Stomach (tissue), 4 donors: ENCODE data around the gene ACTL7B.

Experiments
- EP300 ChIP-seq: sonication (generic); formaldehyde crosslinking; IDR thresholded peaks from one replicate; pipeline ENCODE4 v1.6.1; 2017; ENCODE audit warnings: antibody characterized with exemption
- TF ChIP-seq, protein P1 (sequence below), 7 experiments: fragments of 450-650 bp in 4 of 7; fragments of 200-600 bp in 3 of 7; sonication (generic) in 3 of 7; IDR thresholded peaks; one replicate each; pipeline ENCODE4 v1.5.1; 2016 to 2019; ENCODE audit warnings: antibody characterized with exemption in 7 of 7, control low read depth in 2 of 7, mild to moderate bottlenecking in 1 of 7

DNA sequence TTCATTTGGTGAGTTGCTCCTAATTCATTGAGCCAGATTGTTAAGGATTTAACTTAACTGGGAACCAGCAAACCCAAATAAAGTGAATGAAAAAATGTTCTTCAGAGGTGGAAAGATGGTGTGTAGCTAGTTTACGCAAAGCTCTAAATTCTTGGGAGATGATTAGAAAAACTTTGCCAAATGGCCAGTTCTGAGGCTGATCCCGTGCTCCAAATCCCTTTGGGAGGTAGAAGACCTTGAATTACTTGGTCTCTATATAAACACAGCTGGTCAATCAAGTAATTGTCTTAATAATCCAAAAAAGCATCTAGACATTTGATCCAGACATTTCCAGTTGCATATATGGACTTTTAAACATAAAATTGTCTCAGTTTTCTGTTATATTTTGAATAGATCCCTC is 11.4 kb downstream of the ACTL7B start:
- TF ChIP-seq, protein P1, sequence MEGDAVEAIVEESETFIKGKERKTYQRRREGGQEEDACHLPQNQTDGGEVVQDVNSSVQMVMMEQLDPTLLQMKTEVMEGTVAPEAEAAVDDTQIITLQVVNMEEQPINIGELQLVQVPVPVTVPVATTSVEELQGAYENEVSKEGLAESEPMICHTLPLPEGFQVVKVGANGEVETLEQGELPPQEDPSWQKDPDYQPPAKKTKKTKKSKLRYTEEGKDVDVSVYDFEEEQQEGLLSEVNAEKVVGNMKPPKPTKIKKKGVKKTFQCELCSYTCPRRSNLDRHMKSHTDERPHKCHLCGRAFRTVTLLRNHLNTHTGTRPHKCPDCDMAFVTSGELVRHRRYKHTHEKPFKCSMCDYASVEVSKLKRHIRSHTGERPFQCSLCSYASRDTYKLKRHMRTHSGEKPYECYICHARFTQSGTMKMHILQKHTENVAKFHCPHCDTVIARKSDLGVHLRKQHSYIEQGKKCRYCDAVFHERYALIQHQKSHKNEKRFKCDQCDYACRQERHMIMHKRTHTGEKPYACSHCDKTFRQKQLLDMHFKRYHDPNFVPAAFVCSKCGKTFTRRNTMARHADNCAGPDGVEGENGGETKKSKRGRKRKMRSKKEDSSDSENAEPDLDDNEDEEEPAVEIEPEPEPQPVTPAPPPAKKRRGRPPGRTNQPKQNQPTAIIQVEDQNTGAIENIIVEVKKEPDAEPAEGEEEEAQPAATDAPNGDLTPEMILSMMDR (IDR thresholded peaks at IDR 0.05), result no peak
- TF ChIP-seq EP300, result no peak
